PFSK-1 (cell line): ENCODE data around the gene CD81.

Experiments used
- FOXP2 ChIP-seq: optimal IDR thresholded peaks from 2 replicates; pipeline ENCODE3; 2011; ENCODE audit warnings: borderline replicate concordance, control low read depth, inconsistent platforms; ENCODE audit not compliant: insufficient read depth; ENCODE audit errors: extremely low read length, extremely low read depth
- POLR2AphosphoS5 ChIP-seq: IDR thresholded peaks from 2 replicates; pipeline ENCODE4 v1.6.1; 2012; ENCODE audit warnings: low read depth, mild to moderate bottlenecking, control low read depth, low read length, moderate library complexity
- REST ChIP-seq, 2 experiments: IDR thresholded peaks; 2 replicates each; pipeline versions ENCODE4 v1.6.1 to v1.8.0; 2011 to 2012; ENCODE audit warnings: low read depth in 2 of 2, low read length in 2 of 2, control low read depth in 1 of 2, inconsistent platforms in 1 of 2, mild to moderate bottlenecking in 1 of 2, moderate library complexity in 1 of 2; ENCODE audit not compliant: insufficient read depth in 1 of 2
- SIN3A ChIP-seq: IDR thresholded peaks from 2 replicates; pipeline ENCODE4 v1.6.1; 2012; ENCODE audit warnings: mild to moderate bottlenecking, low read length, moderate library complexity, borderline replicate concordance; ENCODE audit not compliant: insufficient read depth
- TAF1 ChIP-seq: IDR thresholded peaks from 2 replicates; pipeline ENCODE4 v1.6.1; 2012; ENCODE audit warnings: low read length, control low read depth, borderline replicate concordance; ENCODE audit not compliant: insufficient read depth

CD81 gene

GRCh38 chr11:2408671-2409070, 31.6 kb downstream of the CD81 start:
- TF ChIP-seq SIN3A, result no peak
- no peak for TF ChIP-seq REST (IDR thresholded peaks at IDR 0.05; ENCODE audit: insufficient read depth in 1 of 2, low read depth in 2 of 2, low read length in 2 of 2)
- TF ChIP-seq POLR2AphosphoS5, result no peak
- TF ChIP-seq TAF1, result no peak
- no peak for TF ChIP-seq FOXP2

- TF ChIP-seq REST (IDR thresholded peaks at IDR 0.05; ENCODE audit: insufficient read depth in 1 of 2, low read depth in 2 of 2, low read length in 2 of 2) (no peak), TAF1 (no peak), SIN3A (no peak), POLR2AphosphoS5 (no peak), FOXP2 (no peak)
Measured at GRCh38 chr11:2409126-2409525, 32.0 kb downstream of the CD81 start.

- TF ChIP-seq TAF1, result no peak
- no peak for TF ChIP-seq FOXP2
- TF ChIP-seq SIN3A, result no peak
- no peak for TF ChIP-seq POLR2AphosphoS5
- no peak for TF ChIP-seq REST (IDR thresholded peaks at IDR 0.05; ENCODE audit: insufficient read depth in 1 of 2, low read depth in 2 of 2, low read length in 2 of 2)
Measured at GRCh38 chr11:2409611-2410468, 32.7 kb downstream of the CD81 start.

GRCh38 chr11:2410616-2411015, 33.5 kb downstream of the CD81 start:
- TF ChIP-seq REST (IDR thresholded peaks at IDR 0.05; ENCODE audit: insufficient read depth in 1 of 2, low read depth in 2 of 2, low read length in 2 of 2) (no peak), SIN3A (no peak), FOXP2 (no peak), TAF1 (no peak), POLR2AphosphoS5 (no peak)
